ENCODE measurements around the gene DERA.
"Not testable (repeated sequence)": the region's sequence is repeated elsewhere in the genome, so short reads cannot be mapped to it uniquely, and the experiment has no call there.

The DERA gene

GRCh38 chr12:15910864-15911721 lies at the start of gene DERA:
Gene DERA (plus strand): TSS chr12:15911332. CDS start chr12:15911384, 52 bp downstream.
- DNase-seq: peak; percentile 80

DNA sequence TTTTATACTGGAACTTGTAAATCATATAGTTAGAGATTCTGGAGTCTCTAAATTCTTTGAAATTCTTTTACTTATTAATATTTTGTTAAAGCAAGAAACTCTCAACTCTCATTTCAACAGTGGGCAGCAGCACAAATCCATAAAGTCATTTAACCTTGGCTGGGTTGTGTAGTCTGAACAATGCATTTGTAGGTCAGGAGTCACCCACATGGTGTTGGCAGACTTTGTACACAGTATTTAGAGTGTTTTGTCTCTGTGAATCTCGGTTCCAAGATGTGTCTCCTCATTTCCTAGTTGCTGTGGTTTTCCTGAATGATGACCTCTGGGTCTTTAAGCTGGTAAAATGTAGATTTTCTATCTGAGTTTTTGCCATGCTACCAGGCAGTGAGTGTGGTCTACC lies 49.7 kb upstream of the DERA start:
- no peak for DNase-seq

DNA sequence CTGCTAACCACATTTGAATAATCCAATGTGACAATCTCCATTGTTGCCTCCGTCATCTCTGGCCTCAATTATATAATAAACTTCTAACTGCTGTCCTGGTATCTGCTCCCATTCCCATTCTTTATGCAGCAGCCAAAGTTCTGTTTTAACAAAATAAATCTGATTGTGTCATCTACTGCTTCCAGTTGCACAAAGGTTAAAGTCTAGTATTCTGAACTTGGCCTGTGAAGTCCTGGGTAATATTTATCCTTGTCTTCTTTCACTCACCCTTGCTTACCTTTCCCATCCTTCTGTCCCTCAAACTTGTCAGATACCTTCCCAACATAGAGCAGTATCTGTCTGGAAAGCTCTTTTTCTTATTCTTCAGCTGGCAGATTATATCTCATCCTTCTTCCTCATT lies 48.3 kb upstream of the DERA start:
- no peak for DNase-seq

GRCh38 chr12:15863372-15863771 lies 47.8 kb upstream of the DERA start:
- DNase-seq: no peak

GRCh38 chr12:15863984-15864383 lies 47.1 kb upstream of the DERA start:
- DNase-seq: no peak

- no peak for DNase-seq
Measured at GRCh38 chr12:15868186-15868585, 42.9 kb upstream of the DERA start.

DNA sequence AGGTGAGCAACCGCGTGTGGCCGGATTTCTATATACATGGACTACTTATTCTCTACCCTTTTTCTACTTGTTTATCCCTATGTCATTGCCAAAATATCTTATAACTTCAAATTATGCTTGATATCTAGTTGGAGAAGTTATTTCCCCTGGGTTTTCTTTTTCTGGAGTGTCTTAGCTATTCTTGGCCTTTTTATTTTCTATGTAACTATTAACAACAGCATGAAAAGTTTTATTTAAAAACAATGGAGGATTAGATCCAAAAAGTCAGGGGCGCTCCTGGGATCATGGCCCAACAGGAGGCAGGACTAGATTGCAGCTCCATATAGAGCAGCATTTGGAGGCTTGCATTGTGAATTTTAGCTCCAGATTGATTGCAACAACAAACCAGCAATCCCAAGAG lies 37.6 kb upstream of the DERA start:
- no peak for DNase-seq

GRCh38 chr12:15874556-15875145 lies 36.5 kb upstream of the DERA start:
- not testable (repeated sequence) for DNase-seq

DNA sequence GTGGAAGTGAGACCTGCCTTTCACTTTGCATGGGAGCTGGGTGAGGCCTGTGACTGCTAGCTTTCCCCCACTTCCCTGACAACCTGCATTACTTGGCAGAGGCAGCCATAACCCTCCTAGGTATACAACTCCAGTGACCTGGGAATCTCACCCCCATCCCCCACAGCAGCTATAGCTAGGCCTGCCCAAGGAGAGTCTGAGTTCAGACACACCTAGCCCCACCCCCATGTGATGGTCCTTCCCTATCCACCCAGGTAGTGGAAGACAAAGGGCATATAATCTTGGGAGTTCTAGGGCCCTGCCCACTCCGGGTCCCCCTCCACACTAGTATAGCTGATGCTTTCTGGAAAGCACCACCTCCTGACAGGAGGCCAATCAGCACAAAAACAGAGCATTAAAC lies 35.3 kb upstream of the DERA start:
- no peak for DNase-seq

GRCh38 chr12:15879413-15879812 lies 31.7 kb upstream of the DERA start:
- no peak for DNase-seq

DNA sequence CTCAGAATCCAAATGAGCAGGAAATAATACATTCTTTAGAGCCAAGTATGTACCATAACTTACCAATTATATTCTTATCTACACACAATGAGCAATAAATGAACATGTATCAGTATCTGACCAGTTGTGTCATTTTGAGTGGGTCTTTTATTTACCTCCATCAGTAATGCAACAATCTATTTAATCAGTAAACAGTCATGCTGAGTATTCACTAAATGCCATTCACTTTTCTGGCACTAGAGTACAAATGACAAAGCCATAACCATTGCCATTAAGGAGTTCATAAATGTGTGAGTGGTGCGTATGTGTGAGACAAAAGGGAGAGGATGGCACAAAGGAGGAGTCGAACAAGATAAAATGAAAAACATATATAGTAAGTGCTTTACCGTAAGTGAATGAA lies 30.4 kb upstream of the DERA start:
- DNase-seq: no peak

DNA sequence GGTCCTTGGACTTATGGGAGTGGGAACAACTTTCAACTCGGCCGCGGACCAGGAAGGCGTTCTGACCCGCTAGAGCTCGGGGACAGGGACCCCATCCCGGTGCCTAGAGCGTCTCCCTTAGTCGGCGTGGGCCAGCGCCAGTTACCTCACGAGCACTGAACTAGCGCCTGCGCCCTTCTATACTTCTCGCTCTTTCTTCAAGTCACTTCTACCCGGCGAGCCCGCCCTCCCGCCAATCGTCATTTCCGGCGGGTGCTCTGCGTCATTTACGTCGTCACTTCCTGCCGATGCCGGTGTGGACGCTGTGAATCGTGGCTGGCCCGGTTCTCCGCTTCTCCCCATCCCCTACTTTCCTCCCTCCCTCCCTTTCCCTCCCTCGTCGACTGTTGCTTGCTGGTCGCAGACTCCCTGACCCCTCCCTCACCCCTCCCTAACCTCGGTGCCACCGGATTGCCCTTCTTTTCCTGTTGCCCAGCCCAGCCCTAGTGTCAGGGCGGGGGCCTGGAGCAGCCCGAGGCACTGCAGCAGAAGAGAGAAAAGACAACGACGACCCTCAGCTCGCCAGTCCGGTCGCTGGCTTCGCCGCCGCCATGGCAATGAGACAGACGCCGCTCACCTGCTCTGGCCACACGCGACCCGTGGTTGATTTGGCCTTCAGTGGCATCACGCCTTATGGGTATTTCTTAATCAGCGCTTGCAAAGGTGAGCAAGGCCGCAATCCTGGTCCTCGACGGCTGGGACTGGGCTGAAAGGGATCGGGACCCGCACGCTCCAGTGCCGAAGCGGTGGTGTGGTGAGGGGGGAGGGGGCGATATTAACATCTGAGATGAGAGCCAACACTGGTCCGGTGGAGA lies 28.8 kb upstream of the DERA start, which contains the start of gene STRAP:
STRAP (plus strand) TSS at position 270 of the 854 bp plus-strand sequence; CDS start at position 591, 321 bp downstream.
- peak; percentile 97 for DNase-seq

GRCh38 chr12:15883536-15883935 lies 27.6 kb upstream of the DERA start:
- DNase-seq: no peak

- DNase-seq: no peak
Measured at GRCh38 chr12:15886372-15887042, 24.6 kb upstream of the DERA start.

DNA sequence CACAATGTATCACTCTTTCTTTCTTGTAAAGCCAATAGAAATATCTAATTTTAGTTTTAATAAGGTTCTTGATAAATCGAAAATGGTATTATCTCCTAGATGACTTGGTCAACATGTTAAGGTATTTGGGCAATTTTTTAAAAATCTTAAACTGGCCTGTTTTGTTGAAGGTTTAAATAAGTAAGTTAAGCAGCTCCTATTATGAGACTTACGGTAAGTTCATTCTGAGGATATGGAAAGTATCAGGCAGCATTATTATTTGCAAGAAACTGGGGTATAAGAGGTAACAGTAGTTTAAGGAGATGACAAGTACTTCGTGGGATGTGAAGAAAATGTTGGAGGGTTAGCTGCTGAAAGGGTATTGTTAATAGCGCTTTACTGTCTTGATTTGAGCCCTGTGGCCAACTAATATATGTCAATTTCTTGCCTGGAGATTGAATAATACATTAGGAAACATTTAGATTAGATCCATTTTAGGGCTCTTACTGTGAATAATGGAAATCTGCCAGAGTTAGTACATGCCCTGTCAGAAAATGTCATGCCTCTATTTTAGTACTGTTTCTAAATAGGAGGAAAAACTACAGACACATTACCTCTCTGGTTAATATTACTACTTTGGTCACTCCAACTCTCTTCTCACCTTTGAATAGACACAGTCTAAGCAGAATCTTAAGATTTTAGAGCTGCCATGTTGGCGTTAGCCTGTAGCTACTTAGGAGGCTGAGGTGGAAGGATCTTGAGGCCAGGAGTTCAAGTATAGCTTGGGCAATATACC lies 23.9 kb upstream of the DERA start:
- DNase-seq: no peak

DNA sequence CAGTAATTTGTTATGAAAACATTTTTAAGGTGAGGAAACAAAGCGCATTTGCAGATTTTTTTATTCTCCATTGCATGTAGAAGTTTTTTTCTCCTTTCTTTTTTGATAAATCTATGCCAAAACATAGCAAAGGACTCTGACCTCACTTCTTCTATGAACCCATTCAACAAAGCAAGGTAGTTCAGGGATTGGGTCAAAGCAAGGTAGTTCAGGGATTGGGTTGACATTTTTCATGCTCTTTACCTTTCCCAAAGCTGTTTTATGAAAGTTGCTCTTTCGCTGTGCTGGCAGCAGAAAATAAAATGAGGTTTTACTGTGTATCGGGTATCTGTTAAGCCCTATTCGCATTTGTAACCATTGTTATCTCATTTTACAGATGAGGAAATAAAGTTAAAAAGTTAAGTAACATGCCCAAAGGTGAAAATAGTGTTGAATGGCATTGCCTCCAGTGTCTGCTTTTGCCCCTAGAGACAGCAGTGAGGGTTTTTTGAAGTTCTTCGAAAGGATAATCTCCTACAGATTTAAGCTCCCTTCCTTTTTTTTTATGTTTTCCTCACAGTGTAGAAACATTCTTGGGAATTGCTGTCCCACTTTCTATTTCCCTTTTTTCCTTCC lies 18.4 kb upstream of the DERA start:
- no peak for DNase-seq

- no peak for DNase-seq
Measured at GRCh38 chr12:15893260-15893659, 17.9 kb upstream of the DERA start.

- DNase-seq: no peak
Measured at GRCh38 chr12:15896867-15897266, 14.3 kb upstream of the DERA start.

- no peak for DNase-seq
Measured at GRCh38 chr12:15897433-15897832, 13.7 kb upstream of the DERA start.

DNA sequence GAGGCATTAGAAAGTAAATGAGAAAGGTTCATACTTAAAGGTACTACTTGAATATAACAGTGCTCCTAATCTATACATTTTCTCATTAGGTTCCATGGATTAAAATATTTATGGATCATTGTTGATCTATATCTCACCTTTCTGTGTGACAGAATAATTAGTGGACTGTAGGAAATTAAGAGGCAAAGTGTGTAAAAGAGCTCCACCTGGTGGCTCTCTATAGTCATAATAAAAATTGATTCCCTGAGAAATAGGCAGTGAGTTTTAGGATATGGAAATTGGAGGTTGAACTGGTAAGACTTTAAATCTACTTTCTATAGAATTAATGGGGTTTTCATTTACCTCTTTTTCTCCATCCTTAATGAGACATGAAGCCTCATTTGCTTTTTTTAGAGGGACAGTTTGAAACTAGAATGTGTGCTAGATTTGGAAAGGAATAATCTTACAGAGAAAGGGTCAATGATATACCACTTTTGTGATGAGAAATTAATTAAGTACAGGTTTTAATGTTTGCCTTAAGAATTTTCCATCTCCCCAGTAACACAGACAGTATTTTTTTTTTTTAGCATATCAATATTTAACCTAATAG lies 11.8 kb upstream of the DERA start:
- no peak for DNase-seq

GRCh38 chr12:15904378-15904920 lies 6.7 kb upstream of the DERA start:
- no peak for DNase-seq

All from activated CD8-positive, alpha-beta memory T cell treated with anti-CD3 and anti-CD28 coated beads, Interleukin-2, amount 50 U/mL, for 48 hours (primary cell).